GM19455 (cell line): ENCODE results near the gene RUNX2.

Source experiments
- ATAC-seq: cut with Tn5 transposase; IDR thresholded peaks from one replicate; pipeline ENCODE4 v1.9.1; 2021; ENCODE audit not compliant: unreplicated experiment

RUNX2 gene

DNA sequence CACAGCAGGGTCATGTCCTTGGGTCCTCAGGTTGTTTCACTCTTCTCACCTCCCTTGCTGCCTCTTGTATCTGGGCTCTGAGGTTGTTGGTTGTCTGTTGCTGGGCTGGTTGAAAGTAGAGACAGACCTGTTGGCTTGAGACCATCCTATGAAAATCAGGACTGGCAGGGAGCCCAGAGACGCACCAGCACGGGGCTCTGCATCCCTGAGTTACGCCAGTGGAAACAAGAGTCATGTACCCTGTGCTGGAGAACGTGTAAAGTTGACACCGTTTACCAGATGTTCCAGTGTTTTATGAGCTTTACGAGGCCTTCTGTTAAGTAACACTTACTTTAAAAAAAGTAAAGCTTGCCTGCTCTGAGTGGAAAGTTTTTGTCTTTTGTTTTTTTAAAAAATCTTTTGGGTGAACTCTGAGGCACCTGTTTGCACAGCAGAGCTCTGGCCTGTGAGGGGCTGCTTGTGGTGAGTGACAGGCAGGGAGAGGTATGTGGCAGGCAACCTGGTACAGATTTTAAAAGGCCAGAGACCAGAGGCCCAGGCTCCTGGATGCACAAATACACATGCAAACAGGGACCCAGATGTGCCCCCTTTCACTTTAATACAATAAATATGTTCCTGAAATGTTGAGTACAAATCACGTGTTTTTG lies 309.6 kb downstream of the RUNX2 start:
- ATAC-seq, result no peak

GRCh38 chr6:45640081-45640491 lies 312.0 kb downstream of the RUNX2 start:
- no peak for ATAC-seq

GRCh38 chr6:45640811-45641210 lies 312.7 kb downstream of the RUNX2 start:
- no peak for ATAC-seq

- no peak for ATAC-seq
Observed at GRCh38 chr6:45642331-45643125, 314.4 kb downstream of the RUNX2 start.

GRCh38 chr6:45643126-45643525 lies 315.0 kb downstream of the RUNX2 start:
- no peak for ATAC-seq

DNA sequence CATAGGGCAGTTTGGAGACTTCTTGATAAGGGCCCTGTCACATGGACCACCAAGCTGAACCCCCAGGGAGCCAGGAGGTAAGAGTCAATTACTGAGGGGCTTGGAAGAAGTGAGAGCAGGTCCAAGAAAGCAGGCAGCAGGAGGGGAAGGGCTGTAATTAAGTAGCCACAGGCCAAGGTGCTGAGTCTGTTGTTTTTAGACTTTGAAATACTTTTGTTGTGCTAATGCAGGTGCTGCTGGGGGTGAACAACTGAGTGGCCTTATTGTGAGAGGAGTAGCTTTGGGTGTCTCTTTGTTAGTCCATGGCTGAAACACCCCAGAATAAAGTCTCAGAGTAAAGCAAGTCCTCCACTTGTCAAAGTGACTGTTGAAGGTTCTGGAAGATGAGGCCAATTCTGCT lies 316.6 kb downstream of the RUNX2 start:
- ATAC-seq, result no peak

DNA sequence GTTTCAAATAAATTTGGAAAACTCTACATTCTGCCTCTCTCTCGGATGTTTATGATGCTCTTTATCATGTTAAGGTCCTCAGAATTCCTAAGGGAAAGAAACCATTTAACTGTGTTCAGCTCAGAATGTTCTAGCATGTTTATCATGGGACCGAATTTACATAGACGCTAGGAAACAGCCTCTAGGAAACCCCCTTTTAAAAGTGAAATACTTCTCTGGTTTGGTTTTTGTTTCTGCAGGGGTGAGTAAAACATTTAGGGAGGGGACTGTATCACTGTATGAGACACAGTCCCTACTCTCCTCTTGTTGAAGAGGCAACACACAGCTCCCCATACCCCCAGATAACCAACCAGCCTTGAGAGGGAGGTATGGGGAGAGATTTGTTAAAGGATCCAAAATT lies 317.2 kb downstream of the RUNX2 start:
- no peak for ATAC-seq

- ATAC-seq, result no peak
Observed at GRCh38 chr6:45647341-45648261, 319.5 kb downstream of the RUNX2 start.

- ATAC-seq, result no peak
Observed at GRCh38 chr6:45648262-45648620, 320.1 kb downstream of the RUNX2 start.

DNA sequence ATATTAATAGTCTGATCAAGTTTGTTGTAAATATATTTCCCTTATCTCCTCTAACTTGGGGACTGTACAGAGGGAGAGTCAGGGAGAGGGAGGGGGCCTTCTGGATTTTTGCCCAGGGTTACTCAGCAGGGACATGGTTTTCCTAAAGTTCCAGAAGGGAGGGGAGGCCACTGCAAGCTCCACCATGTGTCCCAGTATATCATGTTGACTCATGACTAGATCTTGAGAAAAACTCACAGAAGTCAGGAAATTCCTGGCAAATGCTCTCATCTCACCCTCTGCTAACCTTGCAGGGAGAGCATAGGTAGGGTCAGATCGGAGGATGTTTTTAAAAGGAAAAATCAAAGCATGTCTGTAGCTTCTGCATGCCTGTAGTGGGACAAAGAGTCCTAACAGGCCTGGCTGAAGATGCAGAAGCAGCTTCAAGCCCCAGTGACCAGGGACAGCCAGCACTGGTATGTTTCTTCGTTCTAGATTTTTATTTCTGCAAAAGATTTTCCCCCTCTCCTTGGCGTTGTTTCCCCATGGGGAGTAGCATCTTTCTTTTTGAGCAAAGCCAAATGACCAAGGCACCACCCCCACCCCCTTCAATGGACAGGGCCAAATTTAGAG lies 322.5 kb downstream of the RUNX2 start:
- ATAC-seq, result no peak

DNA sequence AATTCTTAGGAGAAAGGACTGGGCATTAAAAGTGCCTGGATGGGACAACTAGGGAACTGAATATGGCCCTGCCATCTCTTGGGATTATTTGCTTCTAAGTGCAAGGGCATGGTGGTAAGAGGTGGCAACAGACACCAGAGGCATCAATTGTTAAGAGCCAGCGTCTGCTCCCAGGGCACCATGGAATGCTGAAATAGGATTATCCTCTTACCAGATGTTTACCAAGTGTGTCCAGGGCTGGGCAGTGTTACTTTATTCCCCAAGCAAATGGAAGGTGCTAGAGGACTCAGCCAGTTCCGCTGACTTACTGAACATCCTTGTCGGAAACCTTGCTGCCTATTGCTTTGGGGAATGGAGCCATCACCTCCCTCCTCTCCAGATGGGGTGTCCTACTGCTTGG lies 323.2 kb downstream of the RUNX2 start:
- no peak for ATAC-seq

- no peak for ATAC-seq
Observed at GRCh38 chr6:45652416-45652815, 324.3 kb downstream of the RUNX2 start.

DNA sequence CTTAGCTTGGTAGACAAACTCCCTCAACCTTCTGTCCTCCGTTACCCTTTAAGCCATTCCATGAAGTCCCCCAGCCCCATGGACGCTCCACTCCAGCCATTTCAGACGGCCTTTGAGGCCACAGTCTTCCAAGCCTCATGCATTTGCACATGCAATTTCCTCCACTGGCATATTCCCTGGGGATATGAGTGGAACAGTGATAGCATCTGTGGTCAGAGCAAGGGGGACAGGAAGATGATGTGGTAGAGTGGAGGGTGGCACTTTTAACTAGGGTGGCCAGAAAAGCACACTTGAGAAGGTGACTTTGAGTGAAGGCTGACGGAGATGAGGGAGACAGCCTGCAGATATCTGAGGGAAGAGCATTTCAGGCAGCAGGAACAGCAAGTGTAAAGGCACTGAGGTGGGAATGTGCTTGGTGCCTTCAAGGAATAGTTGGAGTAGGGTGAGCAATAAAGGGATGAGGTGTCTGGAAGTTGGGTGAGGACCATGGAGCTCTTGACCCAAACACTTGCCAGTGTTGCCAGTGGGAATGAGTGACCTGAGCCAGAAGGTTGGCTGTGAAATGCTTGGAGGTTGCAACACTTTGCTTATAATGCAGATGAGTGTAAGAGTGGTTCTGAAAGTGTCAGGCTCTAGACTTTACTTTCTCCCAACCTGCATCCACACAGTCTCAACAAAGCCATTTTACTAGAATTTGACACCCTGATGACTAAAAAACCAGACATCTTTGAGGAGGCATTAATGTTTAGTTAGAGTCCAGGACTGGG lies 325.2 kb downstream of the RUNX2 start:
- no peak for ATAC-seq

- no peak for ATAC-seq
Observed at GRCh38 chr6:45654673-45655072, 326.5 kb downstream of the RUNX2 start.

GRCh38 chr6:45655745-45656476 lies 327.8 kb downstream of the RUNX2 start:
- no peak for ATAC-seq

GRCh38 chr6:45657226-45657625 lies 329.1 kb downstream of the RUNX2 start:
- no peak for ATAC-seq

DNA sequence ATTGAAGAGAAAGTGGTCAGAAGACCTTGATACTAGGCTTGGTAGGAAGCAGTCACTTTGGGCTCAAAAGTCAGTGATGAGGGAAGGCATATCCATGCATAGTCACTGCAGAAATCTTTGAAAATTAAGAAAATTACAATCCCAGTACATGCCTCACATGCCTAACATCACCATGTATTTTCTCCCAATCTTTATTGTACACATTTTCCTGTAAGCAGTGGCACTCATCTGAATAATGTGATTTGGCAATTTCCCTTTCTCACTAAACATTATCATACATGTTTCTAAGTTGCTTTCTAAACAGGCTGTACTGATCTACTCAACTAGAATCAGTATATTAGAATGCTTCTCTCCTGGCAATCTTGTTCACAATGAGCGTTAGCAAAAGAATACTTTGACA lies 330.3 kb downstream of the RUNX2 start:
- no peak for ATAC-seq

DNA sequence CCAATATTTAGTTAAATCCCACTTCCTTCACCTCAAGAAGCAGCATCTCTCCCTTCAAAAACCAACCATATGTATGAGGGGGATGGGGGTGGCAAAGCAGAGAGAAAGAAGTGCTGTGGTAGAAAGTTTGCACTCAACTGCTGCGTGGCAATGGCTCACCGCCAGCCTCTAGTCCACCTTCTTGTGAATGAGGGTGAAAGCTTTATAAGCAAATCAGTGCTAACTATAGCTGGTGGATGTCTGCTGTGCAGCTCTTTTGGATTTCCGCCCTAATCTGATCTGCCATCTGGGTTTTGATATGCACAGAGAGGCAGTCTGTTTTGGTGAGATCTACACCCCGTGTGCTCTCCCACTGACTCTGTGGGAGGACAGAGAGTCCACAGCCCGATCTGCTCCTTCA lies 330.8 kb downstream of the RUNX2 start:
- ATAC-seq, result no peak

- no peak for ATAC-seq
Observed at GRCh38 chr6:45661661-45662060, 333.5 kb downstream of the RUNX2 start.
